GM19351 (cell line): ENCODE results near the gene C9orf50.

Experiments used
- ATAC-seq: cut with Tn5 transposase; IDR thresholded peaks from one replicate; pipeline ENCODE4 v1.9.1; 2021; ENCODE audit warnings: mild to moderate bottlenecking, moderate library complexity; ENCODE audit not compliant: unreplicated experiment

C9orf50 gene

DNA sequence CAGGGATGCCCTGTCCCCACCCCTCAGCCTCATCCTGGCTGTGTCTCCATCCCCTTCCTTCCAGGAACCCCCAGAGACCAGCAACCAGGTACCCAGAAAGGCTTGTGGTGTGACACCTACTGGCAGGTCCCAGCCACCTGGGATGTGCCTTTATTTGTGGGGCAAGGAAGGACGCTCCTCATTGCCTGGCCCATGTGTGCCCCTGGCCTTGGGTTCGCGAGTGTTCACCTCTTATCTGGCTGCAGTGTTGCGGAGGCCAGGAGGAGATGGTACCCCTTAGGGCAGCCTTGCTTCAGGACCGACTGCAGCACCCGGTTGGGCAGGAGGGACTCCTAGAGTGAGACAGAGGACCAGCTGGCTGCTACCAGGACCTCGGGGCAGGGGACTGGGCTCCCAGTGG, 8.8 kb downstream of the C9orf50 start:
- ATAC-seq: no peak

- ATAC-seq: no peak
Measured at GRCh38 chr9:129611307-129611800, 9.5 kb downstream of the C9orf50 start.

DNA sequence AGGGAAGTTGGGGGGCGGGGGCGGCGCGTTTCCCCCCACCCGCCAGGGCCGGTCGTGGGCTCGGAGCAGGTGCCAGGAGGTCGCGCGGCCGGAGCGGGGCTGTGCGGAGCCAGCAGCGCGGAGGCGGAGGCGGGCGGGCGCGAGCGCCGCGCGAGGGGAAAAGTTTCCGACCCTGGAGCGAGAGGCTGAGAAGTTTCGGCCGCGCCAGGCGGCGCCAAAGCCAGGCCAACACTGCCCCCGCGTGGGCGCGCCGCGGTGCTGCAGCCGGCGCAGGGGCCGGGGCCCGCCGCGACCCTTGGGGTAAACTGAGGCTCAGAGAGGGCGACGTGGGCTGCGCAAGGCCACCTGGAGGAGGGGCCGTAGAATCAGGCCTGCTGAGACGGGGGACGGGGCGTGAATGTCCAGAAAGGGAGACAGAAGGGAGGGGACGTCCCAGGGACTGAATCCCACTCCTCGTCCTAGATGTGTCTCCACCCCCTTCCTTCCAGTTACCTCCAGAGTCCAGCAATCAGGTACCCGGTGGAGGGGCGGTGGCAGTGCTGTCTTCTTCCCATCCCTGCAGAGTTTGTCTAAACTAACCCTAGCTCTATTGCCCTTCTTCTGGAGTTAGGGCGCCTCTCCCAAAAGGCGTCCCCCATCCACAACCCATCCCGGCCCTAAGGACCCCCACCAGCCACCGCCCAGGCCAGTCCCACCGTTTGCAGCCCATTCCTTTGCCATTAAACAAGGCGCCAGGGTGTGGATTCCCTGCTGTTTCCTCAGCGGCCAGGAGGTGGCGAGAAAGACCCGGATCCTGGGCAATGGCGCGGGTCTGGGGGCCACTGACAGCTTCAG, 10.2 kb downstream of the C9orf50 start:
- ATAC-seq: no peak

DNA sequence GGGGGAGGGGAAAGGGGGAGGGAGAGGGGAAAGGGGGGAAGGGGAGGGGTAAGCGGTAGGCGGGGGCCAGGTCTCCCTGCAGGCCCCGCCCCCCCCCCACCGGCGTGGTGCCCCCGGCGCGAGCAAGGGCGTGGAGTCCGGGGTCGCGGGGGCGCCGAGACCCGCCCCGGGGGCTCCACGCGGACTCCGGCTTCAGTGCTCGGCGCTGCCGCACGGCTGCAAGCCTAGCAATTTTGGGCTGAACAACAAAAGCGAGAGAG, 10.8 kb downstream of the C9orf50 start:
- ATAC-seq: no peak

DNA sequence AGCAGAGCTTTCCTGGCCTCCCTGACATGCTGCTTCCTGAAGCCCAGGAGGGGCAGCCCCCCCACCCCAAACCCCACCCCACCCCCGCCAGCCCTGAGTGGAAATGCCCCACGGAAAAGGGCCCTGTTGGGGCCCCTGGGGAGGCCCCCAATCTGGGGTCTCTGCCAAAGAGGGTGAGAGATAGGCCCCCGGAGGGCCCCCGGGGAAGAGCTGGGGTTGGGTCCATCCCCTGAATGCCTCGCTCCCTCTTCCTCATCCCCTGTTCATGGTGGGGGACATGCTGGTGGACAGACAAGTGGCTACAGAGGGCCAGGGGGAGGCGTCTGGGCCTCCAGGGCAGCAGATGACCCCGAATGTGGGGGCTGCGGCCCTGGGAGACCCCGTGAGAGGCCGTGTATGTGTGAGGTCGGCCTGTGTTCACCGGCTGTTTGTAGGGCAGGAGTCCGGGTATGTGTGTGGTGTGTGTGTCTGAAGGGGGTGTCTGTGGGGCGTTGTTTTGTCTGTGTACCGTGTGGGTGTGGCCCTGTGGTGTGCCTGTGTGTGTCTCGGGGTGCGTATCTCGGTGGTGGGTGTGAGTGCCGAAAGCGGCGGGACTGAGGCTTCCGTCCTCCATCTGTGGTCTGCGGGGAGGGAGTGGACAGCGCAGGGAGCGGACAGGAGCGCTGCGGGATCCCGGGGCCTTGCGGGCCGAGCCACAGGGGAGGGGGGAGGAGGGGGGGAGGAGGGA, 11.3 kb downstream of the C9orf50 start:
- ATAC-seq: no peak

DNA sequence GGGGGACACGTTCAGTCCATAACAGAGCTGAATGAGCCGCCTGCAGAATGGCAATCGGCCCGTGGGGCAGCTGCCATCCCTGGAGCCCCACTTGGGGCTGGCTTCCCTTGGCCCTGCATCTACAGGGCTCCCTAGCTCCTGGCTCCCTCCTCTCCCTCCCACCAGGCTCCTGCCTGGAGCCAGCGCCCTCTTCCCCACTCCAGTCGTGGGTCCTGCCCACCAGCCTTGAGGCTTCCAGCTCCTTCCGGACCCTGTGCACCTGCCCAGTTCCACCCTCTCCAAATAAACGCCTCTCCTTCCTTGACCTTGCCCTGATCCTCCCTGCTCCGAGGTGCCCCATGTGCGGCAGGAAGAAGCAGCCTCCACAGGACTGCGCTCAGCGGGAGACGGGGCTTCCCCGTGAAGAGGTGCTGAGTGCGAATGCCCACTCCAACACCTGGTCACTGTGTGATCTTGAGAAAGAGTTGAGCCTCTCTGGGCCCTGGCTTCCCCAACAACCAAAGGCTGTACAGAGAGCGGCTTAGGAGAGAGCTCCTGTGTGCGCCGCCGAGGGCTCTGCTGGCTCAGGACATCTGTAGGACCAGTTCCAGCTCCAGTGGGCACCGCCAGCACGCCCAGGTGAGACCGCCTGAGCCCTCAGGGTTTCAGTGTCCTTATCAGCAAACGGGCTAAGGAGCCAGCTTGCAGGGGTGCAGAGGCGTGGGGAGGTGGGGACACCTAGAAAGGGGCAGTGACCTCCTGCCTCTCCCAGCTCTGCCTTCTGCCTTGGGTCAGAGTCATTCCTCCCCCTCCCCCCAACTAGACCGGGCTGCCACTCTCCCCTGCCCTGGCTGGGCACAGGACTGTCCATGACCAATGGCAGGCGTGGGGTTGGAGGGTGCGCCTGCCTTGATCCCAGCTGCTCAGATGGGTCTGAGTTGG, 12.1 kb downstream of the C9orf50 start:
- ATAC-seq: no peak

DNA sequence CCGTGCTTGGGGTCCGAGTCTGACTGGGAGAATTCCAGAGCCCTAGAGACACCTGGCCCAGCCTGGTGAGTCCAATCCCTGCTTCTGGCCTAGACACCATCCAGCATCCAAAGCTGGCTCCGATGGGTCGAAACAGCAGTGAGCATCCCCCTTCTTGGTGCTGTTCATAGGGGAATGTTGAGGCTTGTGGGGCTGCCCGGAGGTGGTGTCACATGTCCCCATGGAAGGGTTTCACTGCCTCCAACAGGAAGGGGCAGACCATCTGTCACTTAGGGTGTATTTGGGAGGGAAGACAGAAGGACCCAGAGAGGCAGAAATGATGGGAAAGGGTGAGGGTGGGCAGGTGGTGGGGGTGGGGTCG, 13.9 kb downstream of the C9orf50 start:
- no peak for ATAC-seq

- ATAC-seq: no peak
Measured at GRCh38 chr9:129606161-129607026, 14.5 kb downstream of the C9orf50 start.

DNA sequence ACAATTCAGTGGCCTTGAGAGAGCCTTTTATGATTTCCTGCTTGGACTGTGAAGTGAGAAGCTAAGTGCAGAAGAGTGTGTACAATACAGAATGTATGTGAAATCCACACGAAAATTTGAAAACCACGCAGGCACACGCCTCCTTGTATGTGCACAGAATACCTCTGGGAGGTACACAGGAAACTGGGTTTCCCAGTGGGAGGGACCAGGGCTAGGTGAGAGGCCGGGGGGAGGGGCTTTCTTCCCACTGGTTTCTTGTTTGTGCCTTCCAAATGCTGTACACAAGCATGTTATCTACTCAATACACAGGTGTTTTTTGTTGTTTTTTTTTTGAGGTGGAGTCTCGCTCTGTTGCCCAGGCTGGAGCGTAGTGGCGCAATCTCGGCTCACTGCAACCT, 16.1 kb downstream of the C9orf50 start:
- ATAC-seq: no peak

- ATAC-seq: no peak
Measured at GRCh38 chr9:129604056-129604765, 16.7 kb downstream of the C9orf50 start.

DNA sequence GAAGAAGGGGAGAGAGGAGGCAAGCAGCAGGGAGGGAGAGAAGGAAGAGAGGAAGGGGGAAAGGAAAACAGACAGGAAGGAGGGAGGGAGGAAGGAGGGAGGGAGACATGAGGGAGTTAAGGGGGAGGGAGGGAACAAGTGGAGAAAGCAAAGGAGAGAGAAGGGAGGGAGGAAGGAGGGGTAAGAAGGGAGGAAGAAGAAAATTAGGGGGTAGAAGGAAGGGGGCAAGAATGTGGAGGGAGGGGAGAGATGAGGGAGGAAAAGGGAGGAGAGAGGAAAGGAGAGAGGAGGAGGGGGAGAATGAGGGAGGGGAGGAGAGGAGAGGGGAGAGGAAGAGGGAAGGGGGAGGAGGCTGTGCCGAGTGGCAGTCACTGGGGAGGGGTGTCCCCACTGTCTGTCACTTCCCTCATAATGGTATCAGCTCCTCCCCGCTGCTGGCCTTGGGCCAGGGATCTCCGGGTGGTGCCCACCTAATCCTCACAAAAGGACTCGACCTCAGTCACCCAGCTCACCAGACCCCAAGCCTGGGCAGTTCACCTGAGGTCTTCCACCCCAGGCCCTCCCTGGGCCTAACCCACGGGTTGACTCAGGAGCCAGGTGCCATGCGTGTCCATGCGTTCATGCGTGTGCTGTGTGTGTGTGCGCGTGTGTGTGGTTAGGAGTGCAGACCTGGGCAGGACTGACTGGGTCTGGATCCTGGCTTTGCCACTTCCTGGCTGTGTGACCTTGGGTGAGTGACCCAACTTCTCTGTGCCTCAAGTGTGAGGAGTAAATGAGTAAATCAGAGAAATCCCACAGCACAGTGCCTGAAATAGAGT, 18.1 kb downstream of the C9orf50 start:
- ATAC-seq: no peak

- no peak for ATAC-seq
Measured at GRCh38 chr9:129601082-129601674, 19.7 kb downstream of the C9orf50 start.

GRCh38 chr9:129598089-129598596, 22.8 kb downstream of the C9orf50 start:
- ATAC-seq: no peak

DNA sequence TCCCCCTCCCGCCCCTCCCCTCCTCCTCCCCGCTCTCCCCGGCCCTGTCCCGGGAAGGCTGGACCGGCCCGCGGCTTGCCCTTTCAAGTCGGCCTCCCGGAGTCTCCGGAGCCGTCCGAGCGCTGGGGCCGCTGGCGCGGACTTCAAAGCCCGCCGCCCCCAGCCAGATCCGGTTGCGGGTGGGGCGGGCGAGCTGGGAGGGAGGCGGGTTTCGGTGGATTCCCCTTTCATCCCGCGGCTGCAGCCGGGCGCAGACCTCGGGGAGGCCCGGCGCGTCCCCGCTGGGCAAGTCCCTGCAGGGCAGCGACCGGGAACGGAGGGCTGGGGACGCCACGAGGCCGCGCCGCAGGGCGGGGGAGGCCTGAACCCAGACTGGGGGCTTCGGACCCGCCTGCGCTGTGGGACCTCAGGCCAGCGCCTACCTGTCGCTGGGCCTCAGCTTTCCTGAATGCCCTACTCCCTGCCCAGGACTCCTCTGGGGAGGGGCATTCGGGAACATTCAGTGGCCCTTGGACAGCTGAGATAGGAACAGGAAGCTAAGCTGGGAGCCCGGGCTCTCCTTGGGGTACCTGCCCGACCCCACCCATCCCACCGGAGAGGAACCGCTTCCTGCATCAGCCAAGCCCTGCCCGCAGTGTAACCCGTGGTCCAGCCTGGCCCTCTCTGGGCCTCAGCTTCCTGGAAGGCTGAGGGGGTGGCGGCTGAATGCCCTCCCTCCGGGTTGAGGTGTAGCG, 23.4 kb downstream of the C9orf50 start:
- no peak for ATAC-seq

DNA sequence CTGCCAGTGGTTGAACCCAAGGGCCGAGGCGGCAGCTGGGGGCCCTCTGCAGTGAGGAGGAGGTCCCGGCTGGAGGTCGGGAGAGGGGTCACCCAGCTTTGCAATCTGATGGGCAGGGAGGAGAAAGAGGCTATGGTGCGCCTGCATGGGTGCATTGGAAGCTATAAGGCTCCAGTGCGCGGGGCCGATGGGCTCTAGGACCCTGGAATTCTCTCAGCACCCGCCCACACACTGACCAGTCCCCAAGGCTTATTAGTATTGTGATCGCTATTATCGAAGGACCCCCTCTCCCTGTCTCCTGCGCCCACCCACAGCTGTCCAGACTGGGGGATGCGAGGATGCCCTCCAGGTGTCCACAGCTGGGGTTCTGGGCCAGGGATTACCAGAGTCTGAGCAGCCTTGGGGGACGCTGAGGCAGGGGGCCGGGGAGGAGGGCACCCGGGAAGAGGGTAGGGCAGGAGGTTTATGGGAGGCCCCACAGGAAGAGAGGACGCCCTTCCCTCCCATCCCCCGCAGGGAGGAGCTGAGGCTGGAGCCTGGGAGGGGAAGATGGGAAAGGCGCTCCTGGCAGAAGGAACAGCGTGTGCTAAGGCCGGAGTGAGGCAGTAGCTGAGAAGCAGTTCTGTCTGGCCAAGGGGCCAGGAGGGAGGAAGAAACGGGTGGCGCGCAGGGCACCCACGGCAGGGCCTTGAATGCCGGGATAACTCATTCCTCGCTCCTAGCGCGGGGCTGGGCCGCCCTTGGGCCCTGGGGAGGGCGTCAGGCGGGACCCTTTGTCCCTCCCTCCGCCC, 24.2 kb downstream of the C9orf50 start:
- no peak for ATAC-seq

GRCh38 chr9:129595903-129596540, 24.9 kb downstream of the C9orf50 start:
- no peak for ATAC-seq
